ENCODE results near the gene TENM4. TPM values are rescaled to one million over a fixed set of nuclear protein-coding genes. Genes with fewer than 3 reads are reported as not detected.
A peak's percentile ranks its signal among the peaks of the same experiment; 100 is the strongest.

TENM4 gene
- polyA plus RNA-seq, 1 experiment = 0.39 TPM

GRCh38 chr11:79068356-79068755 is 372.5 kb downstream of the TENM4 start:
- DNase-seq (ENCODE audit: low read depth) = no peak
- POLR2A ChIA-PET = no interaction called here
- CTCF ChIA-PET = interaction anchor here (0.7 kb wide), 1 partner anchor 21 kb away, joined by 3 read pairs; no protein-coding TSS in a partner anchor
- Histone ChIP-seq H3K36me3 (ENCODE audit: control insufficient read depth, insufficient read depth, low read length) (no peaks in the 10 kb centered on the region), H3K27me3 (ENCODE audit: control insufficient read depth, insufficient read depth, low read length) (no peaks in the 10 kb centered on the region), H3K4me3 (ENCODE audit: low read depth, low read length) (no peak overlapping the region)
- no peak for TF ChIP-seq CTCF (IDR thresholded peaks at IDR 0.05; ENCODE audit: insufficient read depth, low read depth, low read length)

- Histone ChIP-seq H3K4me3 (ENCODE audit: low read depth, low read length) (no peak overlapping the region), H3K27me3 (ENCODE audit: control insufficient read depth, insufficient read depth, low read length) (no peaks in the 10 kb centered on the region), H3K36me3 (ENCODE audit: control insufficient read depth, insufficient read depth, low read length) (no peaks in the 10 kb centered on the region)
- no peak for DNase-seq (ENCODE audit: low read depth)
- ChIA-PET CTCF (no interaction called here), POLR2A (no interaction called here)
- no peak for TF ChIP-seq CTCF (IDR thresholded peaks at IDR 0.05; ENCODE audit: insufficient read depth, low read depth, low read length)
Measured at GRCh38 chr11:79067352-79067679, 373.5 kb downstream of the TENM4 start.

- no peaks in the 10 kb centered on the region for H3K36me3 ChIP-seq (ENCODE audit: control insufficient read depth, insufficient read depth, low read length)
- H3K27me3 ChIP-seq (ENCODE audit: control insufficient read depth, insufficient read depth, low read length) = no peaks in the 10 kb centered on the region
- no peak overlapping the region for H3K4me3 ChIP-seq (ENCODE audit: low read depth, low read length)
- CTCF ChIA-PET = interaction anchor here (1.8 kb wide), 1 partner anchor 422 kb away, joined by 6 read pairs; no protein-coding TSS in a partner anchor
- no peak for DNase-seq (ENCODE audit: low read depth)
- POLR2A ChIA-PET = no interaction called here
- TF ChIP-seq CTCF (IDR thresholded peaks at IDR 0.05; ENCODE audit: insufficient read depth, low read depth, low read length) = no peak
Measured at GRCh38 chr11:79066456-79067351, 374.1 kb downstream of the TENM4 start.

GRCh38 chr11:79062814-79063762 is 377.7 kb downstream of the TENM4 start:
- Histone ChIP-seq H3K27me3 (ENCODE audit: control insufficient read depth, insufficient read depth, low read length) (no peaks in the 10 kb centered on the region), H3K4me3 (ENCODE audit: low read depth, low read length) (no peak overlapping the region), H3K36me3 (ENCODE audit: control insufficient read depth, insufficient read depth, low read length) (no peaks in the 10 kb centered on the region)
- ChIA-PET CTCF (interaction anchor here (0.6 to 1.8 kb wide), 12 partner anchors 9 to 417 kb away, joined by 3 to 7 read pairs (median 3); no protein-coding TSS in a partner anchor), POLR2A (no interaction called here)
- TF ChIP-seq CTCF (IDR thresholded peaks at IDR 0.05; ENCODE audit: insufficient read depth, low read depth, low read length) = peak; percentile 54
- no peak for DNase-seq (ENCODE audit: low read depth)

All from BJ (cell line).